Measurements from ENCODE around the gene SMAD3.

GRCh38 chr15:67225336-67225735 is 159.9 kb downstream of the SMAD3 start:
- TF ChIP-seq CTCF (IDR thresholded peaks at IDR 0.05; ENCODE audit: insufficient read depth, low read length) = no peak
- TF ChIP-seq POLR2AphosphoS5 (IDR thresholded peaks at IDR 0.05; ENCODE audit: low read depth) = no peak
- no peak for TF ChIP-seq GABPA (IDR thresholded peaks at IDR 0.05; ENCODE audit: low read depth)
- TF ChIP-seq REST (IDR thresholded peaks at IDR 0.05; ENCODE audit: insufficient replicate concordance, low read depth) = no peak
